Dedifferentiated amniotic fluid mesenchymal stem cell (primary cell): ENCODE measurements around the gene RAP1GAP2.
"Not testable (repeated sequence)": the region's sequence is repeated elsewhere in the genome, so short reads cannot be mapped to it uniquely, and the experiment has no call there.

Experiments
- DNase-seq: peaks from one replicate; pipeline ENCODE4 v3.0.0-alpha.2; 2016; ENCODE audit errors: extremely low spot score

Gene RAP1GAP2

GRCh38 chr17:2967515-2967914, 171.3 kb downstream of the RAP1GAP2 start:
- DNase-seq: no peak

- no peak for DNase-seq
Observed at GRCh38 chr17:2971851-2972250, 175.6 kb downstream of the RAP1GAP2 start.

- no peak for DNase-seq
Observed at GRCh38 chr17:2972749-2973148, 176.5 kb downstream of the RAP1GAP2 start.

DNA sequence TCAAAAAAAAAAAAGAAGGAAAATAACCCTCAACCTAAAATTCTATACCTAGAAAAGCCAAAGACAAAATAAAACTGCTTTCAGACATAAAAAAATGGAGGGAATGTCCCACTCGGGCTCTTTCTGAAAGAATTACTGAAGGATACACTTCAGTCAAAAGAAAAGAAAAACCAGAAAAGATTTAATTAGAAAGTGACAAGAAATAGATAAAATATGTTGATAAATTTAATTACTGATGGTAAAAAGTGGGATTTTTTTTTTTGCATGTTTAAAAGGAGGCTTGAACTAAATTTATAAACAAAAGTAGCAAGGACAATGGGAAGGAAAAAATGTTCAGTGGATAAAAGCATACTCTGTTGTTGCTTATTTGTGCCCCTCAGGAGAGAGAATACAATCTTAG, 178.1 kb downstream of the RAP1GAP2 start:
- DNase-seq: no peak

DNA sequence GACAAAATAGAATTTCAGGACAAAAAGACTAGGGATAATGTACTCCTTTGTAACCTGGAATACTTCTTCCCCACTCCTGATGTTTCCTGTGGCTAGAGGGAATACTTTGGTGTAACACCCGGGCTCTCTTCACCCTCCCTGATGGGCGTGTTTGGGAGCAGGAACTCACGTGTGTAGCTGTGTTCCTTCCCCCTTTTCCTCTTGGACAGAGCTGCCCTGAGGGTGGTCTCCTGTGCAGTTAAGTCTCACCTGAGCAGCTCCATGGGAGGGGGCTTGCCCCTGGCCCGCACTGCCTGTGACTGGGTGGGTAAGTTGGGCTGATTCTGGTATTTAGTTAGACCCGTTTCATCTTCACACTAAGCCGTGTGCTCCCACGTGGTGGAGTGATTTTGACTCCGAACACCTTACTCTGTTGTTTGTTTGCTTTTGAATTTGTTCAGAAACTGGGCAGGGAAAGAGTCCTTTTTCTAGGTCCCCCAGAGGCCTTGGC, 179.3 kb downstream of the RAP1GAP2 start:
- no peak for DNase-seq

DNA sequence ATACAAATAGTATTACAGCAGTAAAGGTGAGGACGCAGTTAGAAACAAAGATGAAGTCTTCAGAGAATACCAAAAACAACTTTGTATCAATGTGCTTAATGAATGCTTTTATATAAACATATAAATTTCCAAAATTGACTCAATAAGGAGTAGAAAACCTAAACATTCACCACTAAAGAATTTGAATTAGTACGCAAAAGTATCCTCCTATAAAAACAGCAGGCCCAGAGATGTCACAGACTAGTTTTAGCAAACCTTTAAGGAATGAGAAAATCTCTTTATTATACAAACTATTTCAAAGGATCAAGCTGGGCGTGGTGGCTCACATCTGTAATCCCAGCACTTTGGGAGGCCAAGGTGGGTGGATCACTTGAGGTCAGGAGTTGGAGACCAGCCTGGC, 180.9 kb downstream of the RAP1GAP2 start:
- DNase-seq: no peak

DNA sequence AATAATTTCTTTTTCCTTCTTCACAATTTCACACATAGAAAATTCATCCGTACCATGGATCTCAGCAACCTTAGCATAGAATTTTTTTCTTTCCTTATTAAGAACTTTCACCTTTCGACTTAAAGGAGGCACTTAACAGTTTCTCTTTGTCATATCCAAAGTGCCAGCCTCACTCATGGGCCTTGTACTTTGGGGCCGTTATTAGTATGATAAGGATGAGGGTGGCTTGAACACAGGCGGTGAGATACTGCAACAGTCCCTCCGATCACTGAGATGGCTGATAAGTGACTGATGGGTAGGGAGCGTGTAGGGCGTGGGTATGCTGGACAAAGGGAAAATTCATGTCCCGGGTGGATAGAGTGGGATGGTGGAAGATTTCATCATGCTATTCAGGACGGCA, 181.9 kb downstream of the RAP1GAP2 start:
- no peak for DNase-seq

- DNase-seq: no peak
Observed at GRCh38 chr17:2978991-2979390, 182.8 kb downstream of the RAP1GAP2 start.

DNA sequence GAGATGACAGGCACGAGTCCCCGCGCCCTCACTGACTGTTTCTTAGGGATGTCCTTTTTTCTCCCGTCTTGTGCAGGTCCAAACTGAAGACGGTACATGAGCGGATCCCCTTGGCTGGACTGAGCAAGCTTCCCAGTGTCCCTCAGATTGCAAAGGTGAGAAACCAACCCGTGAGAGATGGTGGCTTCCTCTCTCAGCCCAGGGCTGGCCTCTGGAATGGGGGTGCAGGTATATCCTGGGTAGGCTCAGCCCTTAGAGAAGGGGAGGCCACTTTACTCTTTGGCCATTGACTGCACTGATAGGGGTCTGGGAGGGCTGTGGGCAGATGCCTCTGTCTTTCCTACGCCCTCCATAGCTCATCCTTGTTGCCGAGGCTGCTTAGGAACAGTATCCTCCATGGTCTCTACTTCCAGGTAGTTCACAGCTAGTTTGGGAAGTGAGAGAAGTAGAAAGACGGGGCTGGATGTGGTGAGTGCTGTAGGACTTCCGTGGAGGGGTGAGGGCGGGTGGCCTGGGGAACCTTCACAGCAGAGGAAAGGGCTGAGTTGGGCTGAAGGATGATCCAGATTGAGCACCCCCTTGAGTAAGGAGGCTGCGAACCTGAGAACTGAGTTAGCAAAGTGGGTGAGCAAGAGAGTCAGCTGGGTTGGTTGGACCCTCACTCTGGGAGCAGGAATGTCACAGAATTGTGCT, 184.1 kb downstream of the RAP1GAP2 start:
- DNase-seq: no peak

DNA sequence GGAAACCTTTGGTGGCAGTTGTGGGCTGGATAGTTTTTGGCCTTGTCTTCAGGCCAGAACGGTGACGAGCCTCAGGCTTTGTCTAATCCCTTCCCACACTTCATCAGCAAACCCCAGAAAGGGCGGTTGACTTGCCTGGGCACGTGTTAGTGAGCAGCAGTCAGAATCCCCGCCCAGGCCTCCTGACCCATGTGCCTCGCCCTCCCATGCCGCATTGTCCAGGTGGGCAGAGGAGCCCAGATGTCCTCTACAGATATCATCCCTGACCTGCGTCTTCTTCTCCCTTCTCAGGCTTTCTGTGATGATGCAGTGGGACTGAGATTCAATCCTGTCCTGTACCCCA, 184.6 kb downstream of the RAP1GAP2 start:
- DNase-seq: no peak

- no peak for DNase-seq
Observed at GRCh38 chr17:2981325-2981724, 185.1 kb downstream of the RAP1GAP2 start.

DNA sequence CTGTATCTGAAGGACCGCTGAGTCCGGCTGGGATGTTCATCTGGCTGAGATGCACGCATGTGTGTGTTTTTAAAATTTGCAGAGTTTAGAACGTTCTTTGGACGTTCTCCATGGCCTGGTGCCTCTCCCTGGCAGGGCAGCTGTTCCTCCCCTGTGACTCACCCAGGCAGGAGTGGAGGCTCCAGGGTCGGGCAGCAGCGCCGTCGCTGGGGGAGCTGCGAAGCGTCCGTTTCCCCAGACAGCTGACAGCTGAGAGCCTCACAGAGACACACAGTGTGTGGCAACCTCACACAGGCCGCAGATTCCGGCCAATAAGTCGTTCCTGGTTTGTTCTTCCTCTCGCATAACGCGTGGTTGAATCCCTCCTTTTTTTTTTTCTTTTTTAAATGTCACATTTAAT, 186.6 kb downstream of the RAP1GAP2 start:
- no peak for DNase-seq

- DNase-seq: no peak
Observed at GRCh38 chr17:2983255-2983654, 187.0 kb downstream of the RAP1GAP2 start.

DNA sequence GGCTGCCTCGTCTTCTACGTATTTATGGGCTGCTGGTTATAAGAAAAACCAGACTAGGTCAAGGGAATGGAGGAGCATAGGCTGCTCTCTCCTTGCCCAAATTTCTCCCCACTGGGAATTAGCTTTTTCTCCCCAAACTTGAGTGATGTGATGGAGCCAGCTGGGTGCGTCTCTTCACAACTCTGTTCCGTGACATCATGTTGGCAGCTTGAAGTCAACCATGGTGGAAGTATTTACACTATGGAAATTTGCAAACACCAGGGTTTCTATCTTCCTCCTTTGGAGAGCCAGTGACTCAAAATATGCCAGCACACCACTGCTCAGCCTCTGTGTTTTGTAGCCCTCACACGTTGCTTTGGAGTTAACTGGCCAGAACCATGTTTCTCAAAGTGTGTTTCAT, 189.1 kb downstream of the RAP1GAP2 start:
- no peak for DNase-seq

DNA sequence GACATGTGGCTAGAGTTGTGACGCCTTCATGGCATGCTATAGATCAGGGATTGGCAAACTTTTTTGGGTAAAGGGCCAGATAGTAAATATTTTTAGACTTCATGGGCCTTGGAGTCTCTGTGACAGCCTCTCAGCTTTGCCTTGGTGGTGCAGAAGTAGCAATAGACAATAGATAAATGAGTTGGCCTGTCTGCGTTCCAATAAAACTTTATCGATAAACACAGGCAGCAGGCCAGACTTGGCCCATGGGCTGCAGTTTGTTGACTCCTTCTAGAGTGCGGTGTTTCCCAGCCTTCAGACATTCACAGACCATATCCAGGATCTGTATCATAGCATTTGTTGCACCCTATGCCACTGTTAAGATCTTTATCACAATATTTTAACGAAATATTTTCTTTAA, 190.7 kb downstream of the RAP1GAP2 start:
- no peak for DNase-seq

DNA sequence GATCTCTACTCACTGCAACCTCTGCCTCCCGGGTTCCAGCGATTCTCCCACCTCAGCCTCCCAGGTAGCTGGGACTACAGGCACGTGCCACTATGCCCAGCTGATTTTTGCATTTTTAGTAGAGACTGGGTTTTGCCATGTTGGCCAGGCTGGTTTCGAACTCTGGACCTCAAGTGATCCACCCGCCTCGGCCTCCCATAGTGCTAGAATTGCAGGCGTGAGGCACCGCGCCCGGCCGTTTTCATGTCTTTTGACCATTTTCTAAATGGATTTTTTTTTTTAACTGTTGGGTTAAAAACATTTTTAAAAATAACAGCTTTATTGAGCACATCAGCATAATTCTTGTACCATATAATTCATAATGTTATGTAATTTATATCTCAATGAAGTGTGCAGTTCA, 193.2 kb downstream of the RAP1GAP2 start:
- not testable (repeated sequence) for DNase-seq

DNA sequence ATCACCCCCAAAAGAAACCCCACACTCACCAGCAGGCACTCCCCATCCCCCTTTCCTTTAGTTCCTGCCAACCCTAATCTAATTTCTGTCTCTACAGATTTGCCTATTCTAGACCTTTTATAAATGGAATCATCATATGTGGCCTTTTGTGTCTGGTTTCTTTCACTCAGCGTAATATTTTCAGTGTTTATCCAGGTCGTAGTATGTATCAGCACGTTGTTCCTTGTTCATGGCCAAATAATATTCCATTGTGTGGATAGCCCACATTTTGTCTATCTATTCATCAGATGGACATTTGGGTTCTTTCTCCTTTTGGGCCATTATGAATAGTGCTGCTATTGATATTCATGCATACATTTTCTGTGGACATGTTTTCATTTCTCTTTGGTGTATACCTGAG, 193.6 kb downstream of the RAP1GAP2 start:
- DNase-seq: no peak

- DNase-seq: no peak
Observed at GRCh38 chr17:2990396-2990795, 194.2 kb downstream of the RAP1GAP2 start.

GRCh38 chr17:2991396-2992180, 195.3 kb downstream of the RAP1GAP2 start:
- DNase-seq: not testable (repeated sequence)

- DNase-seq: no peak
Observed at GRCh38 chr17:2994441-2994840, 198.2 kb downstream of the RAP1GAP2 start.

DNA sequence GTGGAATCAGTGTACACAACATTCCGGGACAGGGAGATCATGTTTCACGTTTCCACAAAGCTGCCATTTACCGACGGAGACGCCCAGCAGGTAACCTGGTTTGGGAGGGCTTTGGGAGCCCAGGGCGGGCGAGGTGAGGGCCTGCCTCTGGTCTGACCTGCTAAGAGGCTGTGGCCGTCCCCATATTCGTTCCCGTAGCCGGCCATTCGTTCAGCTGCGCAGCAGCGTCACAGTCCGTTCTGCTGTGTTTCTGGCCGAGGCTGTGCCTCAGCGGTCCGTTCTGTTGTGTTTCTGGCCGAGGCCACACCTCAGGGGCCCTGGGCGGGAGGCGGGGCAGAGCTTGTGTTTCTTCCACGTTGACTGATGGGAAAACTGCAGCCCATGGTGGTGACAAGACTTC, 199.1 kb downstream of the RAP1GAP2 start:
- DNase-seq: no peak

DNA sequence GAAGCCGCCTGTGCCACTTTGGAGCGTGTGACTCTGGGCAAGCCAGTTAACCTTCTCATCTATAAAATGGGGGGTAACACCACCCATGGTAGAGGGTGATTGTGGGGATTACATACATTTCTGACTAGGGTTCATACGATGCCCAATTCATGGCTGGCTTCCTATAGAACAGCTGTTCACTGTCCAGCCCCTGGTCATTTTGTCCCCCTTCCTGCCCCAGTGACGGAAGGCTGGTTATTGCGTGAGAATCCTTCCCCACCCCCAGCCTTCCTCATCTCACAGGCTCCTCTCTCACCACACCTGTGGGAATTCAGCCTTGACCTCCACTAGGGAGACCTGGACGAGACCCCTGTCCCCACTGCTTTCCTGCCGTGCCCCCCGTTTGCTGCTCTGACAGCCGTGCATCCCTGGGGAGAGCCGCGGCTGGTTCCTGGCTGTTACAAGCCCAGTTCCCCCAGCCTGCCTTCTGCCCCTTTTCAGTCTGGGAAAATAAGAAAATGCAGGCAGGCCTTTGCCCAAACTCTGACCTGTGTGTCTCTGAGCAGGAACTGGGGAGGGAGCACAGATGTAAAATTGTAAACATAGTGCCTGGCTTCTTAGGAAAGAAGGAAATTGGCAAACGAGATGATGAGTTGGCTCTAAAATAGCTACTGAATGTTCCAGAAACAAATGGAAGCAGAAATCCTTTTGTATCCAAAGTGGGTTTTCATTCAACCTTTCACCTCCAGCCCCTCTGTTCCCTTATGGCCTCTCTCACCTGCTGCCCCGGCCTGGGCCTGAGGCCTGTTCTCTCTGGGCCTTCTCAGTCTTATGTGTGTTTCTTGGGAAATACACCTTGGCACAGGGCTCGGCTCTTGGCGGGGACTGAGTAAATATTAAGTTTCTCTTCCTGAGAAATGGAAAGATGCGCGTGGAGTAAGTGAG, 199.9 kb downstream of the RAP1GAP2 start:
- no peak for DNase-seq
